Measurements from ENCODE around the gene PLEKHM3.
"Not testable (repeated sequence)": the region's sequence is repeated elsewhere in the genome, so short reads cannot be mapped to it uniquely, and the experiment has no call there.

The PLEKHM3 gene

DNA sequence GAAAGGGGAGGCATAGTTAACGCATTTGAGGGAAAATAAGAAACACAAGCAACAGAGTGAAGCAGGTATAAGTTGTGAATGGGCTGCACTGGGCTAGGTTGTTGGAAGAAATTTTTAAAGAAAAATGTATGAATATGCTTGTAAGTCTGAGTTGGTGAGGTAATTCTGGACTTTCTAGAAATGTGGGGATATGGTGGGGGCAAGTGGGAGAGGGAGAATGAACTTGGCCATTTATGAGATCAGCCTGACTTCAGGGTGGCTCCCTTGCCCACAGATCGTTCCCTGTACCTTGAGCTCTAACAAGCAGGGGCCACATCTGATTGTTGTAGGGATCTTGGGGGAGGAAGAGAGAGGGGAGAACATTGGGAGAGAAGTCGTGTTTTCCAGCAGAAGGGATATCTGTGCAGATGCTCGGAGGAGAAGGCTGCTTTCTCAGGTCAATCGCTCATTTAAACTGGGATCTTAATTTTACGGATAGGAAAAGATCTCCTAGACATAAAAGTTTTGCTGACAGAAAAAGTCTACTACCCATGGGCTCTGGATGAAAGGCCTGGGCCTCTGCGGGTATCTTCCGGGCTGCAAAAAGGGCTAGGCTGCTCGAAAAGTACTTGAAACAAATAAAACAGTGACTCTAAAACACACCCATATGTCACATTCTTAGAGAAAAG is 213.1 kb downstream of the PLEKHM3 start:
- Histone ChIP-seq H3K9me3 (ENCODE audit: control insufficient read depth in 5 of 5, low read length in 5 of 5) (no peaks in the 10 kb centered on the region), H3K4me1 (ENCODE audit: control insufficient read depth in 5 of 5, insufficient read depth in 5 of 5, low read length in 5 of 5) (peaks cover 0 to 15% (median 12%) of the 10 kb centered on the region in 5 donors), H3K4me3 (ENCODE audit: low read depth in 1 of 5, low read length in 5 of 5) (no peak overlapping the region), H3K27ac (ENCODE audit: low read depth, low read length) (no peak overlapping the region), H3K27me3 (ENCODE audit: control insufficient read depth in 5 of 5, insufficient read depth in 4 of 5, low read length in 5 of 5) (peaks cover 0 to 2% (median 0%) of the 10 kb centered on the region in 5 donors), H3K9ac (ENCODE audit: low read length in 5 of 5) (no peak overlapping the region), H3K36me3 (ENCODE audit: control insufficient read depth in 5 of 5, insufficient read depth in 5 of 5, low read length in 5 of 5) (no peaks in the 10 kb centered on the region)

DNA sequence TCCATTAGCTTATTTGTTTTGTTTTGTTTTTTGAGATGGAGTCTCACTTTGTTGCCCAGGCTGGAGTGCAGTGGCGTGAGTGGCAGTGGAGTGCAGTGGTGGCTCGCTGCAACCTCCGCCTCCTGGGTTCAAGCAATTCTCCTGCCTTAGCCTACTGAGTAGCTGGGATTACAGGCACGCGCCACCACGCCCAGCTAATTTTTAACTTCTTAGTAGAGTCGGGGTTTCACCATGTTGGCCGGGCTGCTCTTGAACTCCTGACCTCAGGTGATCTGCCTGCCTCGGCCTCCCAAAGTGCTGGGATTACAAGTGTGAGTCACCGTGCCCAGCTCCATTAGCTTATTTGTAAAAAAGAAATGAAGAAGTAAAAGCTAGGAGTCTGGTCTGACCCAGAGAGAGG is 213.7 kb downstream of the PLEKHM3 start:
- not testable (repeated sequence) for H3K36me3 ChIP-seq (ENCODE audit: control insufficient read depth in 5 of 5, insufficient read depth in 5 of 5, low read length in 5 of 5); H3K9me3 ChIP-seq (ENCODE audit: control insufficient read depth in 5 of 5, low read length in 5 of 5); H3K4me3 ChIP-seq (ENCODE audit: low read depth in 1 of 5, low read length in 5 of 5); H3K9ac ChIP-seq (ENCODE audit: low read length in 5 of 5); H3K27me3 ChIP-seq (ENCODE audit: control insufficient read depth in 5 of 5, insufficient read depth in 4 of 5, low read length in 5 of 5); H3K27ac ChIP-seq (ENCODE audit: low read depth, low read length)
- H3K4me1 ChIP-seq (ENCODE audit: control insufficient read depth in 5 of 5, insufficient read depth in 5 of 5, low read length in 5 of 5) = peaks cover 0 to 15% (median 12%) of the 10 kb centered on the region in 5 donors

DNA sequence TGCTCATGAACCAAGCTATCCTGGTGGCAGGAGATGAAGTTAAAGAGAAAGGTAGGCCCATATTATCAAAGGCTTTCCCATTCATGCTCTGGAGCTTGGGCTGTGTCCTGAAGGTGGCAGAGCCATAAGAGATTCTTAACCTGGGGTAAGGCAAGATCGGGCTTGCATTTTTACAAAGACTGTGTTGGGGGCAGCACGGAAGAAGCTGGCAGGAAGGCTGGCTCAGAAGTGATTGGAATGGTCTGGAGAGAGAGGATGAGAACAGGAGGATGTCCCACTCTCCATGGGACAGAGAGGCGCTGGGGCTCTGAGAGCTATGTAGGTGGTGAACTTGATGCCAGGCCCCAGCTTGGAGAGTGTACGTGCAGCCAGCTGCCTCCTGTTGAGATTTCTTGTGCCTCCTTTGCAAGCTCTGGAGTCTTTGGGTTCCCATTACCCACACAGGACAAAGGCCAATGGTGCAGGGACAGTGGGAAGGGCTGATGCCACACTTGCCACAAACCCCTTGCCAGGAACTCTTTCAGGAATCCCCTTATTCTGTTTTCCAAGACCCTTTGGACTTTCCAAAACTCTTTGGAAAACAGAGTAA is 215.0 kb downstream of the PLEKHM3 start:
- H3K36me3 ChIP-seq (ENCODE audit: control insufficient read depth in 5 of 5, insufficient read depth in 5 of 5, low read length in 5 of 5) = no peaks in the 10 kb centered on the region
- H3K4me3 ChIP-seq (ENCODE audit: low read depth in 1 of 5, low read length in 5 of 5) = peak overlapping the region; percentile 43 to 80 (median 57)
- peak overlapping the region; percentile 3 for H3K27ac ChIP-seq (ENCODE audit: low read depth, low read length)
- H3K4me1 ChIP-seq (ENCODE audit: control insufficient read depth in 5 of 5, insufficient read depth in 5 of 5, low read length in 5 of 5) = peaks cover 2 to 16% (median 13%) of the 10 kb centered on the region in 5 donors
- H3K9ac ChIP-seq (ENCODE audit: low read length in 5 of 5) = peak overlapping the region in 1 of 5 donors; percentile 47
- no peaks in the 10 kb centered on the region for H3K9me3 ChIP-seq (ENCODE audit: control insufficient read depth in 5 of 5, low read length in 5 of 5)
- peaks cover 0 to 2% (median 0%) of the 10 kb centered on the region in 5 donors for H3K27me3 ChIP-seq (ENCODE audit: control insufficient read depth in 5 of 5, insufficient read depth in 4 of 5, low read length in 5 of 5)

- H3K4me1 ChIP-seq (ENCODE audit: control insufficient read depth in 5 of 5, insufficient read depth in 5 of 5, low read length in 5 of 5) = peaks cover 2 to 16% (median 13%) of the 10 kb centered on the region in 5 donors
- no peak overlapping the region for H3K27ac ChIP-seq (ENCODE audit: low read depth, low read length)
- H3K4me3 ChIP-seq (ENCODE audit: low read depth in 1 of 5, low read length in 5 of 5) = no peak overlapping the region
- H3K9ac ChIP-seq (ENCODE audit: low read length in 5 of 5) = no peak overlapping the region
- peaks cover 0 to 2% (median 0%) of the 10 kb centered on the region in 5 donors for H3K27me3 ChIP-seq (ENCODE audit: control insufficient read depth in 5 of 5, insufficient read depth in 4 of 5, low read length in 5 of 5)
- no peaks in the 10 kb centered on the region for H3K36me3 ChIP-seq (ENCODE audit: control insufficient read depth in 5 of 5, insufficient read depth in 5 of 5, low read length in 5 of 5)
- H3K9me3 ChIP-seq (ENCODE audit: control insufficient read depth in 5 of 5, low read length in 5 of 5) = no peaks in the 10 kb centered on the region
These were observed 217.2 kb downstream of the PLEKHM3 start for GRCh38 chr2:207808119-207808518.

- no peak overlapping the region for H3K9ac ChIP-seq (ENCODE audit: low read length in 5 of 5)
- peaks cover 0 to 2% (median 0%) of the 10 kb centered on the region in 5 donors for H3K27me3 ChIP-seq (ENCODE audit: control insufficient read depth in 5 of 5, insufficient read depth in 4 of 5, low read length in 5 of 5)
- no peak overlapping the region for H3K4me3 ChIP-seq (ENCODE audit: low read depth in 1 of 5, low read length in 5 of 5)
- H3K9me3 ChIP-seq (ENCODE audit: control insufficient read depth in 5 of 5, low read length in 5 of 5) = no peaks in the 10 kb centered on the region
- no peak overlapping the region for H3K27ac ChIP-seq (ENCODE audit: low read depth, low read length)
- no peaks in the 10 kb centered on the region for H3K36me3 ChIP-seq (ENCODE audit: control insufficient read depth in 5 of 5, insufficient read depth in 5 of 5, low read length in 5 of 5)
- peaks cover 2 to 16% (median 13%) of the 10 kb centered on the region in 5 donors for H3K4me1 ChIP-seq (ENCODE audit: control insufficient read depth in 5 of 5, insufficient read depth in 5 of 5, low read length in 5 of 5)
These were observed 217.8 kb downstream of the PLEKHM3 start for GRCh38 chr2:207807516-207807915.

- Histone ChIP-seq H3K9me3 (ENCODE audit: control insufficient read depth in 5 of 5, low read length in 5 of 5) (no peaks in the 10 kb centered on the region), H3K27me3 (ENCODE audit: control insufficient read depth in 5 of 5, insufficient read depth in 4 of 5, low read length in 5 of 5) (peaks cover 0 to 2% (median 0%) of the 10 kb centered on the region in 5 donors), H3K4me1 (ENCODE audit: control insufficient read depth in 5 of 5, insufficient read depth in 5 of 5, low read length in 5 of 5) (peaks cover 2 to 11% (median 8%) of the 10 kb centered on the region in 5 donors), H3K27ac (ENCODE audit: low read depth, low read length) (no peak overlapping the region), H3K4me3 (ENCODE audit: low read depth in 1 of 5, low read length in 5 of 5) (no peak overlapping the region), H3K9ac (ENCODE audit: low read length in 5 of 5) (no peak overlapping the region), H3K36me3 (ENCODE audit: control insufficient read depth in 5 of 5, insufficient read depth in 5 of 5, low read length in 5 of 5) (no peaks in the 10 kb centered on the region)
These were observed 219.6 kb downstream of the PLEKHM3 start for GRCh38 chr2:207805566-207806226.

- peaks cover 0 to 9% (median 0%) of the 10 kb centered on the region in 5 donors for H3K4me1 ChIP-seq (ENCODE audit: control insufficient read depth in 5 of 5, insufficient read depth in 5 of 5, low read length in 5 of 5)
- no peak overlapping the region for H3K27ac ChIP-seq (ENCODE audit: low read depth, low read length)
- no peaks in the 10 kb centered on the region for H3K9me3 ChIP-seq (ENCODE audit: control insufficient read depth in 5 of 5, low read length in 5 of 5)
- no peak overlapping the region for H3K9ac ChIP-seq (ENCODE audit: low read length in 5 of 5)
- H3K4me3 ChIP-seq (ENCODE audit: low read depth in 1 of 5, low read length in 5 of 5) = no peak overlapping the region
- no peaks in the 10 kb centered on the region for H3K27me3 ChIP-seq (ENCODE audit: control insufficient read depth in 5 of 5, insufficient read depth in 4 of 5, low read length in 5 of 5)
- no peaks in the 10 kb centered on the region for H3K36me3 ChIP-seq (ENCODE audit: control insufficient read depth in 5 of 5, insufficient read depth in 5 of 5, low read length in 5 of 5)
These were observed 222.7 kb downstream of the PLEKHM3 start for GRCh38 chr2:207802650-207803049.

DNA sequence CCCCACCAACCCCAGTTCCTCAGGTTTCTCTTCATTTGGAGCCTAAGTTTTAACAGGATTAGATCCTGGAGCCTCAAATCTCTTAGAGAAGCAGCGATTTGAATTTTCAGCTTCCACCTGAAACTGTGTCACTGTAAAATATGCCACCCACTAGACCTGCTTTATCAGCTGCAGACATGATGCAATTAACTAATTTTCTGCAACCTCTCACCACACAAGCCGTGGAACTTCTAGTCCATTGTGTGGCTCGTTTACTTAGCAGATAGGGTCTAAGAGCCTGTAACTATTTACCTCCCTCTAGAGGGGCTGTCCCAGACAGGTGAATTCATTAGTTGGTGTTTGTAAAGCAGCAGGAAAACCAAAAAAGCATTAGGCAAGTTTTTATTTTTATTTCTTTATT is 224.1 kb downstream of the PLEKHM3 start:
- H3K27ac ChIP-seq (ENCODE audit: low read depth, low read length) = no peak overlapping the region
- H3K36me3 ChIP-seq (ENCODE audit: control insufficient read depth in 5 of 5, insufficient read depth in 5 of 5, low read length in 5 of 5) = no peaks in the 10 kb centered on the region
- peaks cover 0 to 12% (median 8%) of the 10 kb centered on the region in 5 donors for H3K4me1 ChIP-seq (ENCODE audit: control insufficient read depth in 5 of 5, insufficient read depth in 5 of 5, low read length in 5 of 5)
- H3K9ac ChIP-seq (ENCODE audit: low read length in 5 of 5) = no peak overlapping the region
- no peaks in the 10 kb centered on the region for H3K9me3 ChIP-seq (ENCODE audit: control insufficient read depth in 5 of 5, low read length in 5 of 5)
- H3K4me3 ChIP-seq (ENCODE audit: low read depth in 1 of 5, low read length in 5 of 5) = no peak overlapping the region
- no peaks in the 10 kb centered on the region for H3K27me3 ChIP-seq (ENCODE audit: control insufficient read depth in 5 of 5, insufficient read depth in 4 of 5, low read length in 5 of 5)

DNA sequence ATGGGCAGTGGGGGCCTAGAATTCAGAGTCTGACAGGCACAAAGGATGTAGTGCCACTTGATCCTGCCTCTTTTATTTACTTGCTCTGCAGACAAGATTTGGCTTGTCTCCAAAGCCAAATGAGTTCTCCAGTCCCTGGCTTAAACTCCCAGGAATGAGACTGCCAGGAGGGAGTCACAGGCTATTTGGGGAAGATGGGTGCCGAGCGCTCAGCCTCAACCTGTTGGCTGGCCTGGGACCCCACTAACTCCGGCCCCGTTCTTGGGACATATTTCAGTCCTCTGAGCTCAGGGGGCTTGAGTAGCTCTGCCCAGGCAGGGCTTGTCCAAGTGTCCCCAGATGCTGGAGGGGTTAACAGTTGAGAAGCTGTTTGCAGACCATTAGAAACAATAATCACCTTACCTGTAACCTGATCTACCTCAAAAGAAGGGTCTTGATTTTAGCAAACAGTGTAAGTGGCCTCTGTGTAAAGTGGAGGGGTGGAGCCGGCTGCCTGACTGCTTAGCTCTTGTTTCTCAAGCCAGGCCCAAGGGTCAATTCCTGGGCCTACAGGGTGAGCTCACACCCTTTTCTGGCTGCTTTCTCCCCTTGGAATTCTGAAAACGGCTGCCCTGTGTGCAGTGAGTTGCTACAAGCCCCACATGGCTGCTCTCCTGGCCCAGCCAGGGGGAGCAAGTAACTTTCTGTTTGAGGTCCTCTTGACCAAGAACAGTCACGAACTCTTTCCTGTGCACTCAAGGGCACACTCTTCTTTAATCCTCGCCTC is 228.6 kb downstream of the PLEKHM3 start:
- no peak overlapping the region for H3K27ac ChIP-seq (ENCODE audit: low read depth, low read length)
- H3K27me3 ChIP-seq (ENCODE audit: control insufficient read depth in 5 of 5, insufficient read depth in 4 of 5, low read length in 5 of 5) = no peaks in the 10 kb centered on the region
- no peaks in the 10 kb centered on the region for H3K36me3 ChIP-seq (ENCODE audit: control insufficient read depth in 5 of 5, insufficient read depth in 5 of 5, low read length in 5 of 5)
- no peak overlapping the region for H3K4me3 ChIP-seq (ENCODE audit: low read depth in 1 of 5, low read length in 5 of 5)
- peaks cover 0 to 12% (median 7%) of the 10 kb centered on the region in 5 donors for H3K4me1 ChIP-seq (ENCODE audit: control insufficient read depth in 5 of 5, insufficient read depth in 5 of 5, low read length in 5 of 5)
- H3K9me3 ChIP-seq (ENCODE audit: control insufficient read depth in 5 of 5, low read length in 5 of 5) = no peaks in the 10 kb centered on the region
- no peak overlapping the region for H3K9ac ChIP-seq (ENCODE audit: low read length in 5 of 5)

All from subcutaneous abdominal adipose tissue (tissue), 5 donors.